HEK293 (cell line): ENCODE results near the gene TM9SF3.

Source experiments
- CTCF ChIA-PET: fragments of 350-600 bp; formaldehyde crosslinking; extraction: SDS; loops from one replicate; lab custom pipeline; 2021; ENCODE audit warnings: antibody characterized with exemption; lab: Yijun Ruan, JAX
- POLR2A ChIA-PET: fragments of 300-600 bp; formaldehyde crosslinking; extraction: SDS; loops from one replicate; lab custom pipeline; 2020; ENCODE audit warnings: antibody characterized with exemption, inconsistent platforms; lab: Yijun Ruan, JAX
- H3K27ac ChIP-seq: fragments of 200-500 bp; sonication (Bioruptor generic); 2 replicates; pipeline ENCODE4 v1.5.1; 2014; ENCODE audit warnings: low read depth, low read length, control low read depth, inconsistent platforms; ENCODE audit errors: extremely low read depth
- H3K36me3 ChIP-seq, 2 experiments: fragments of 200-500 bp in 1 of 2; sonication (Bioruptor generic) in 1 of 2; 1 replicate in 1 of 2; 2 replicates in 1 of 2; pipeline ENCODE4 v1.5.1; 2014 to 2017; ENCODE audit warnings: inconsistent platforms in 2 of 2, low read length in 2 of 2; ENCODE audit not compliant: control insufficient read depth in 2 of 2, insufficient read depth in 1 of 2
- H3K4me1 ChIP-seq: fragments of 200-500 bp; sonication (Bioruptor generic); 2 replicates; pipeline ENCODE4 v1.5.1; 2014; ENCODE audit warnings: mild to moderate bottlenecking, low read length, inconsistent platforms; ENCODE audit not compliant: control insufficient read depth, insufficient read depth
- H3K4me3 ChIP-seq: 2 replicates; pipeline ENCODE4 v1.5.1; 2011; ENCODE audit warnings: low read depth, mild to moderate bottlenecking, control low read depth, low read length, moderate library complexity
- H3K9me3 ChIP-seq: fragments of 200-500 bp; sonication (Bioruptor generic); 2 replicates; pipeline ENCODE4 v1.5.1; 2014; ENCODE audit warnings: low read depth, low read length, inconsistent platforms; ENCODE audit not compliant: control insufficient read depth, insufficient read depth
- EGR2 ChIP-seq: fragments of 450-650 bp; formaldehyde crosslinking; IDR thresholded peaks from 2 replicates; pipeline ENCODE4 v1.5.1; 2016; ENCODE audit warnings: low read depth, missing biosample characterization, missing genetic modification characterization
- KLF7 ChIP-seq: fragments of 450-650 bp; formaldehyde crosslinking; IDR thresholded peaks from 2 replicates; pipeline ENCODE4 v1.5.1; 2016; ENCODE audit warnings: missing biosample characterization, missing genetic modification characterization, borderline replicate concordance
- ZBTB49 ChIP-seq: fragments of 450-650 bp; formaldehyde crosslinking; IDR thresholded peaks from 2 replicates; pipeline ENCODE4 v1.5.1; 2016; ENCODE audit warnings: missing biosample characterization, missing genetic modification characterization, low read depth
- ZNF10 ChIP-seq: fragments of 450-650 bp; formaldehyde crosslinking; IDR thresholded peaks from 2 replicates; pipeline ENCODE4 v1.5.1; 2017; ENCODE audit warnings: missing biosample characterization, missing genetic modification characterization
- ZNF133 ChIP-seq: fragments of 450-650 bp; formaldehyde crosslinking; IDR thresholded peaks from 2 replicates; pipeline ENCODE4 v1.5.1; 2016; ENCODE audit warnings: missing biosample characterization, missing genetic modification characterization
- ZNF169 ChIP-seq: fragments of 450-650 bp; formaldehyde crosslinking; IDR thresholded peaks from 2 replicates; pipeline ENCODE4 v1.5.1; 2016; ENCODE audit warnings: missing biosample characterization, missing genetic modification characterization
- ZNF18 ChIP-seq: fragments of 450-650 bp; formaldehyde crosslinking; IDR thresholded peaks from 2 replicates; pipeline ENCODE4 v1.5.1; 2016; ENCODE audit warnings: missing biosample characterization, missing genetic modification characterization
- ZNF211 ChIP-seq: fragments of 450-650 bp; formaldehyde crosslinking; IDR thresholded peaks from 2 replicates; pipeline ENCODE4 v1.5.1; 2016; ENCODE audit warnings: low read depth, missing biosample characterization, missing genetic modification characterization
- ZNF239 ChIP-seq: fragments of 450-650 bp; formaldehyde crosslinking; IDR thresholded peaks from 2 replicates; pipeline ENCODE4 v1.5.1; 2016; ENCODE audit warnings: missing biosample characterization, missing genetic modification characterization
- ZNF266 ChIP-seq: fragments of 450-650 bp; formaldehyde crosslinking; IDR thresholded peaks from 2 replicates; pipeline ENCODE4 v1.5.1; 2016; ENCODE audit warnings: missing biosample characterization, missing genetic modification characterization, low read depth
- ZNF341 ChIP-seq: fragments of 450-650 bp; formaldehyde crosslinking; IDR thresholded peaks from 2 replicates; pipeline ENCODE4; 2016; ENCODE audit warnings: low read depth, missing biosample characterization, missing genetic modification characterization
- ZNF354C ChIP-seq: fragments of 450-650 bp; formaldehyde crosslinking; IDR thresholded peaks from 2 replicates; pipeline ENCODE4 v1.5.1; 2016; ENCODE audit warnings: missing biosample characterization, missing genetic modification characterization, low read depth, borderline replicate concordance
- ZNF423 ChIP-seq: fragments of 450-650 bp; formaldehyde crosslinking; IDR thresholded peaks from 2 replicates; pipeline ENCODE4 v1.5.1; 2016; ENCODE audit warnings: missing biosample characterization, missing genetic modification characterization
- ZNF488 ChIP-seq: fragments of 450-650 bp; formaldehyde crosslinking; IDR thresholded peaks from 2 replicates; pipeline ENCODE4 v1.5.1; 2016; ENCODE audit warnings: missing biosample characterization, missing genetic modification characterization
- ZNF558 ChIP-seq: fragments of 450-650 bp; formaldehyde crosslinking; IDR thresholded peaks from 2 replicates; pipeline ENCODE4 v1.5.1; 2016; ENCODE audit warnings: missing biosample characterization, missing genetic modification characterization
- ZNF639 ChIP-seq: fragments of 450-650 bp; formaldehyde crosslinking; IDR thresholded peaks from 2 replicates; pipeline ENCODE4 v1.5.1; 2016; ENCODE audit warnings: missing biosample characterization, missing genetic modification characterization
- ZNF692 ChIP-seq: fragments of 450-650 bp; formaldehyde crosslinking; IDR thresholded peaks from 2 replicates; pipeline ENCODE4 v1.5.1; 2016; ENCODE audit warnings: missing biosample characterization, missing genetic modification characterization
- ZNF768 ChIP-seq: fragments of 450-650 bp; formaldehyde crosslinking; IDR thresholded peaks from 2 replicates; pipeline ENCODE4 v1.5.1; 2018; ENCODE audit warnings: missing biosample characterization, mild to moderate bottlenecking, missing genetic modification characterization
- ZSCAN30 ChIP-seq: fragments of 450-650 bp; IDR thresholded peaks from 2 replicates; pipeline ENCODE4 v1.5.1; 2018; ENCODE audit warnings: missing biosample characterization, mild to moderate bottlenecking, missing genetic modification characterization, moderate library complexity

The TM9SF3 gene

GRCh38 chr10:96573036-96573435 lies 13.8 kb downstream of the TM9SF3 start:
- H3K27ac ChIP-seq, result no peak overlapping the region
- POLR2A ChIA-PET, result no interaction called here
- peaks cover 12% of the 10 kb centered on the region for H3K4me1 ChIP-seq
- H3K9me3 ChIP-seq, result no peaks in the 10 kb centered on the region
- CTCF ChIA-PET, result no interaction called here
- H3K36me3 ChIP-seq, result peaks cover 3 to 21% of the 10 kb centered on the region in 2 experiments; a peak in 2 of 3 replicates
- TF ChIP-seq KLF7 (tag by site-specific recombination) (no peak), ZNF639 (tag by site-specific recombination) (no peak), ZNF133 (tag by site-specific recombination) (no peak), ZNF341 (tag by site-specific recombination) (no peak), ZNF354C (tag by site-specific recombination) (no peak), ZNF558 (tag by site-specific recombination) (no peak), ZBTB49 (tag by site-specific recombination) (no peak), ZNF18 (tag by site-specific recombination) (no peak), EGR2 (tag by site-specific recombination) (no peak), ZNF239 (tag by site-specific recombination) (no peak), ZNF266 (tag by site-specific recombination) (no peak), ZNF211 (no peak), ZNF169 (tag by site-specific recombination) (no peak), ZNF423 (tag by site-specific recombination) (no peak), ZNF768 (no peak), ZNF488 (tag by site-specific recombination) (no peak), ZNF10 (tag by site-specific recombination) (no peak), ZSCAN30 (tag by site-specific recombination) (no peak), ZNF692 (tag by site-specific recombination) (no peak)
- no peak overlapping the region for H3K4me3 ChIP-seq
